Upper lobe of right lung (tissue), 1 donor: ENCODE results near the gene TUBA3E. TPM values are rescaled to one million over a fixed set of nuclear protein-coding genes. Genes with fewer than 3 reads are reported as not detected.
"Not testable (repeated sequence)": the region's sequence is repeated elsewhere in the genome, so short reads cannot be mapped to it uniquely, and the experiment has no call there.

Source experiments
- ATAC-seq: fragments of 200-7000 bp; cut with Tn5 transposase; one replicate; pipeline ENCODE4 v1.9.1; 2020; ENCODE audit warnings: mild to moderate bottlenecking, moderate library complexity
- DNase-seq: peaks from one replicate; pipeline ENCODE4 v3.0.0-alpha.2; 2020
- H3K27ac ChIP-seq: fragments of 200-600 bp; one replicate; pipeline ENCODE4 v1.8.0; 2022
- H3K27me3 ChIP-seq: fragments of 200-600 bp; one replicate; pipeline ENCODE4 v1.8.0; 2022; ENCODE audit warnings: mild to moderate bottlenecking
- H3K36me3 ChIP-seq: fragments of 200-600 bp; one replicate; pipeline ENCODE4 v1.8.0; 2022
- H3K4me1 ChIP-seq: fragments of 200-600 bp; one replicate; pipeline ENCODE4 v1.8.0; 2022
- H3K4me3 ChIP-seq: fragments of 200-600 bp; one replicate; pipeline ENCODE4 v1.8.0; 2022; ENCODE audit warnings: mild to moderate bottlenecking
- H3K9me3 ChIP-seq: fragments of 200-600 bp; one replicate; pipeline ENCODE4 v1.8.0; 2022
- CTCF ChIP-seq: fragments of 200-600 bp; IDR thresholded peaks from one replicate; pipeline ENCODE4 v1.8.0; 2022; ENCODE audit warnings: antibody characterized with exemption
- intact Hi-C: fragments of 100-400 bp; cut with DNase I; formaldehyde crosslinking; loops from one replicate; pipeline ENCODE4 v1.11.0; 2022
- total RNA-seq: library from RNA; stranded (reverse); fragmentation: NEBNext Ultra II Directional; extraction: Animal tissue kit (Norgen Biotek cat#: 25700); gene quantifications from one replicate; pipeline ENCODE4 v1.2.1, GENCODE V29; 2021
- donor health status: DM: no; HTN: yes; CAD: no; lungs with severe emphysema.

TUBA3E gene
- total RNA-seq, 1 donor from 2014 or later: not detected

- intact Hi-C loops: no loop called here
- DNase-seq (peak; percentile 53), ATAC-seq (no peak)
- H3K27me3 ChIP-seq: no peaks in the 10 kb centered on the region
- no peak overlapping the region for H3K4me3 ChIP-seq
- H3K36me3 ChIP-seq: peaks cover 5% of the 10 kb centered on the region
- no peaks in the 10 kb centered on the region for H3K9me3 ChIP-seq
- H3K4me1 ChIP-seq: no peaks in the 10 kb centered on the region
- TF ChIP-seq CTCF: no peak
- no peak overlapping the region for H3K27ac ChIP-seq
Measured at GRCh38 chr2:130156624-130157004, 41.6 kb downstream of the TUBA3E start.

GRCh38 chr2:130155956-130156623 lies 42.1 kb downstream of the TUBA3E start:
- peak; percentile 84 for ATAC-seq
- H3K36me3 ChIP-seq, H3K27ac ChIP-seq, H3K4me3 ChIP-seq, H3K27me3 ChIP-seq, intact Hi-C loops, H3K9me3 ChIP-seq, H3K4me1 ChIP-seq: not testable (repeated sequence)
- peak; percentile 52 for TF ChIP-seq CTCF
- DNase-seq: peak; percentile 89

GRCh38 chr2:130154773-130155765 lies 43.2 kb downstream of the TUBA3E start:
- intact Hi-C loops: no loop called here
- no peak overlapping the region for H3K27ac ChIP-seq
- peak; percentile 59 for DNase-seq
- H3K9me3 ChIP-seq: no peaks in the 10 kb centered on the region
- no peak overlapping the region for H3K4me3 ChIP-seq
- peaks cover 5% of the 10 kb centered on the region for H3K36me3 ChIP-seq
- ATAC-seq: no peak
- H3K4me1 ChIP-seq: no peaks in the 10 kb centered on the region
- H3K27me3 ChIP-seq: no peaks in the 10 kb centered on the region
- no peak for TF ChIP-seq CTCF

- H3K27me3 ChIP-seq, intact Hi-C loops, H3K36me3 ChIP-seq: not testable (repeated sequence)
Measured at GRCh38 chr2:130154423-130154770, 43.8 kb downstream of the TUBA3E start.

GRCh38 chr2:130153721-130154422 lies 44.4 kb downstream of the TUBA3E start:
- H3K27me3 ChIP-seq, H3K9me3 ChIP-seq, H3K4me1 ChIP-seq, H3K36me3 ChIP-seq, H3K4me3 ChIP-seq, ATAC-seq, intact Hi-C loops, H3K27ac ChIP-seq: not testable (repeated sequence)
- peak; percentile 46 for DNase-seq

More at GRCh38 chr2:130154423-130154770, 43.8 kb downstream of the TUBA3E start:
- not testable (repeated sequence) for ATAC-seq, H3K9me3 ChIP-seq, DNase-seq, H3K27ac ChIP-seq, H3K4me3 ChIP-seq, H3K4me1 ChIP-seq

GRCh38 chr2:130152816-130153595 lies 45.2 kb downstream of the TUBA3E start:
- Histone ChIP-seq H3K4me1 (no peaks in the 10 kb centered on the region), H3K36me3 (peaks cover 5% of the 10 kb centered on the region), H3K9me3 (no peaks in the 10 kb centered on the region), H3K4me3 (no peak overlapping the region), H3K27ac (no peak overlapping the region), H3K27me3 (no peaks in the 10 kb centered on the region)
- ATAC-seq (no peak), DNase-seq (peak; percentile 46)
- intact Hi-C loops: no loop called here
- no peak for TF ChIP-seq CTCF

GRCh38 chr2:130152136-130152815 lies 46.0 kb downstream of the TUBA3E start:
- H3K36me3 ChIP-seq, ATAC-seq, intact Hi-C loops, H3K4me3 ChIP-seq, H3K27ac ChIP-seq, H3K27me3 ChIP-seq, H3K4me1 ChIP-seq, H3K9me3 ChIP-seq: not testable (repeated sequence)
- DNase-seq: peak; percentile 54

GRCh38 chr2:130151145-130151512 lies 47.1 kb downstream of the TUBA3E start:
- H3K9me3 ChIP-seq, H3K4me3 ChIP-seq, DNase-seq, H3K36me3 ChIP-seq, H3K4me1 ChIP-seq, intact Hi-C loops, H3K27me3 ChIP-seq, H3K27ac ChIP-seq, ATAC-seq: not testable (repeated sequence)
